Measurements from ENCODE around the gene TXK. TPM values are rescaled to one million over a fixed set of nuclear protein-coding genes. Genes with fewer than 3 reads are reported as not detected.

The TXK gene
- total and polyA plus RNA-seq, 3 donors from 2014 or later: 3.1 to 5.9 (median 3.6) TPM

GRCh38 chr4:48130100-48130499, 4.0 kb downstream of the TXK start:
- intact Hi-C loops (cut with DNase I; ENCODE audit: low total_unique reads): no loop called here
- H3K4me1 ChIP-seq: no peaks in the 10 kb centered on the region

DNA sequence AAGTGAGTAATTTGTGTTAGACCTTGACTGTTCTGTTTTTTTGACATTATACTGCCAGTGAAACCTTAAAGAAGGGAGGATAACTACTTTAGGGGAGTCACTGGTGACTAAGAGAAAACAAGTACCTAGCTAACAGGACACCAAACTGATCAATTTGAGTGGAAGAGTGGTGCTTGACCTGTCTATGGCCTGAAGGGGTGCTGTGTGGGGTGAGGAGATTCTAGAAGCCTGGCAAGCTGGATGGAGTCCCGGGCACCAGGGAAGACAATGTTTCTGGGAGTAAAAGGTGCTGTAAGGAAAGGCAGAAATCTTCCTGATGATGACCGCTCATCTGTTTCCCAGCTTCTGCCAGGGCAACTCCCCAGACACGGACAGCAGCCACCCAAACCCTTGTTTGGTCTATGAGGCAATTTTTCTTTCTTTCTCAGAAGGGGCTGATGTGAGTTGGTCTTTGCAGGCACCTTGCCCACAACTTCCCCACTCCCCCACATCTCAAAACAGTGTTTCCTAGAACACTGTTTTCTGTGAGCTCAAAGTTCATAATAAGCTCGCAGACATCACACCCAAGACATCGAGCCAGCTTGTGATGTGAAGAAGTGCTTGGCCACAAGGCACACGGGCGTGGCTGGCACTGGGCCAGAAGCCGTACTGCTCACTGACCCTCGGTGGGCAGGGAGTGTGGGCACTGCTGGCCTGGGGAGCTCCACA, 4.6 kb downstream of the TXK start:
- intact Hi-C loops (cut with DNase I; ENCODE audit: low total_unique reads): no loop called here
- 28 to 57% methylated on average over 7 to 9 of the region's 9 CpGs for WGBS, 2 donors
- H3K27ac ChIP-seq: no peak overlapping the region
- peak; percentile 22 for DNase-seq
- no peaks in the 10 kb centered on the region for H3K27me3 ChIP-seq
- no peaks in the 10 kb centered on the region for H3K36me3 ChIP-seq (ENCODE audit: low read depth, missing control alignments)
- no peaks in the 10 kb centered on the region for H3K4me1 ChIP-seq
- TF ChIP-seq POLR2A (IDR thresholded peaks at IDR 0.05): no peak
- TF ChIP-seq, protein P1, sequence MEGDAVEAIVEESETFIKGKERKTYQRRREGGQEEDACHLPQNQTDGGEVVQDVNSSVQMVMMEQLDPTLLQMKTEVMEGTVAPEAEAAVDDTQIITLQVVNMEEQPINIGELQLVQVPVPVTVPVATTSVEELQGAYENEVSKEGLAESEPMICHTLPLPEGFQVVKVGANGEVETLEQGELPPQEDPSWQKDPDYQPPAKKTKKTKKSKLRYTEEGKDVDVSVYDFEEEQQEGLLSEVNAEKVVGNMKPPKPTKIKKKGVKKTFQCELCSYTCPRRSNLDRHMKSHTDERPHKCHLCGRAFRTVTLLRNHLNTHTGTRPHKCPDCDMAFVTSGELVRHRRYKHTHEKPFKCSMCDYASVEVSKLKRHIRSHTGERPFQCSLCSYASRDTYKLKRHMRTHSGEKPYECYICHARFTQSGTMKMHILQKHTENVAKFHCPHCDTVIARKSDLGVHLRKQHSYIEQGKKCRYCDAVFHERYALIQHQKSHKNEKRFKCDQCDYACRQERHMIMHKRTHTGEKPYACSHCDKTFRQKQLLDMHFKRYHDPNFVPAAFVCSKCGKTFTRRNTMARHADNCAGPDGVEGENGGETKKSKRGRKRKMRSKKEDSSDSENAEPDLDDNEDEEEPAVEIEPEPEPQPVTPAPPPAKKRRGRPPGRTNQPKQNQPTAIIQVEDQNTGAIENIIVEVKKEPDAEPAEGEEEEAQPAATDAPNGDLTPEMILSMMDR (IDR thresholded peaks at IDR 0.05): no peak
- H3K4me3 ChIP-seq: no peak overlapping the region
- H3K9me3 ChIP-seq: no peaks in the 10 kb centered on the region

More at GRCh38 chr4:48130100-48130499, 4.0 kb downstream of the TXK start:
- Histone ChIP-seq H3K9me3 (no peaks in the 10 kb centered on the region), H3K36me3 (ENCODE audit: low read depth, missing control alignments) (no peaks in the 10 kb centered on the region), H3K27ac (no peak overlapping the region), H3K27me3 (no peaks in the 10 kb centered on the region), H3K4me3 (no peak overlapping the region)
- TF ChIP-seq, protein P1 (IDR thresholded peaks at IDR 0.05): no peak
- no peak for TF ChIP-seq POLR2A (IDR thresholded peaks at IDR 0.05)
- no peak for DNase-seq
- 72 to 83% methylated on average over 5 to 7 of the region's 7 CpGs for WGBS, 2 donors

DNA sequence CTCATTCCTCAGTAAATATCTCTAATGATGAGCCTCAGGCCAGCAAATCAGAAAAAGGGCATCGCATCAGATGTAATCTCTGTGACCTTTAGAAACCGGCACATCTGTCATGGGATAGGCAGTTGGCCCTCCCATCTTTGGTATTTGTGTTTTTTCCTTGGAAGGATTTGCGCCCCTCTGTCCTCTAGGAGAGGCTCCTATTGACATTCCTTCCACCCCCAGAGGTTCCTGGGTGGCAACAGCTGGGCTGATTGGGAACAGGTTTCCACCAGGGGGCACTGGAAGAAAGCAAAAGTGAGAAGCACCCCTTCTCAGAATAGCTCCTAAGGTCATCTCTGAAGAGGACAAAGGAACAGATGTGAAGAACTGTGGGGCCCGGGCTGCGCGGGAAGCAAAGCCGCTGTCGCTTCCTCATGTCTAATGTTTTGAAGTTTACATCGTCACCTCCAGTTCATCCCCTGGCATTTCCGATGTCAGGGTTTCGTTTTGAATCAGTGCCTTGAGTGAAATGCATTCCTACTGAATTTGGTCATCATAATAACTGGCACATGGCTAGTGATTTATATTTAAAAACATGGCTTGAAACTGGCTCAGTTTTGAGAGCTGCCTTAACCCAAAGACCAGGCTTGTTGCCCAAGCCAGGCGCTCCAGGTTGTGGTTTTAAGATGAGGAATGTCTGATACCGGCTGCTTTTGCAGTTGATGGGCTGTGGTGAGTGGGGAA, 6.2 kb downstream of the TXK start:
- WGBS, 2 donors: 55 to 57% methylated on average over 13 of the region's 13 CpGs
- intact Hi-C loops (cut with DNase I; ENCODE audit: low total_unique reads): no loop called here
- Histone ChIP-seq H3K27ac (no peak overlapping the region), H3K27me3 (no peaks in the 10 kb centered on the region), H3K9me3 (no peaks in the 10 kb centered on the region), H3K4me3 (no peak overlapping the region), H3K4me1 (no peaks in the 10 kb centered on the region), H3K36me3 (ENCODE audit: low read depth, missing control alignments) (no peaks in the 10 kb centered on the region)
- DNase-seq: peak; percentile 46
- TF ChIP-seq, protein P1 (IDR thresholded peaks at IDR 0.05): no peak
- no peak for TF ChIP-seq POLR2A (IDR thresholded peaks at IDR 0.05)

- no peak for DNase-seq
Measured at GRCh38 chr4:48127231-48127630, 6.8 kb downstream of the TXK start.

More at GRCh38 chr4:48127231-48127630, 6.8 kb downstream of the TXK start:
- Histone ChIP-seq H3K4me3 (no peak overlapping the region), H3K9me3 (no peaks in the 10 kb centered on the region), H3K4me1 (no peaks in the 10 kb centered on the region), H3K27ac (no peak overlapping the region), H3K27me3 (no peaks in the 10 kb centered on the region), H3K36me3 (ENCODE audit: low read depth, missing control alignments) (no peaks in the 10 kb centered on the region)
- WGBS, 2 donors: 59 to 81% methylated on average over 3 of the region's 3 CpGs
- TF ChIP-seq, protein P1 (IDR thresholded peaks at IDR 0.05): no peak
- TF ChIP-seq POLR2A (IDR thresholded peaks at IDR 0.05): no peak
- intact Hi-C loops (cut with DNase I; ENCODE audit: low total_unique reads): no loop called here
